ENCODE results near the gene CNOT8.
A peak's percentile ranks its signal among the peaks of the same experiment; 100 is the strongest.

The CNOT8 gene

GRCh38 chr5:154844809-154845208 lies 13.6 kb upstream of the CNOT8 start:
- FAIRE-seq (no peak), DNase-seq (ENCODE audit: insufficient read length, low spot score) (no peak)
- TF ChIP-seq CTCF (IDR thresholded peaks at IDR 0.05; ENCODE audit: insufficient read depth, missing control alignments), result no peak

- FAIRE-seq (no peak), DNase-seq (ENCODE audit: insufficient read length, low spot score) (no peak)
- TF ChIP-seq CTCF (IDR thresholded peaks at IDR 0.05; ENCODE audit: insufficient read depth, missing control alignments), result no peak
Observed at GRCh38 chr5:154849264-154849785, 9.1 kb upstream of the CNOT8 start.

DNA sequence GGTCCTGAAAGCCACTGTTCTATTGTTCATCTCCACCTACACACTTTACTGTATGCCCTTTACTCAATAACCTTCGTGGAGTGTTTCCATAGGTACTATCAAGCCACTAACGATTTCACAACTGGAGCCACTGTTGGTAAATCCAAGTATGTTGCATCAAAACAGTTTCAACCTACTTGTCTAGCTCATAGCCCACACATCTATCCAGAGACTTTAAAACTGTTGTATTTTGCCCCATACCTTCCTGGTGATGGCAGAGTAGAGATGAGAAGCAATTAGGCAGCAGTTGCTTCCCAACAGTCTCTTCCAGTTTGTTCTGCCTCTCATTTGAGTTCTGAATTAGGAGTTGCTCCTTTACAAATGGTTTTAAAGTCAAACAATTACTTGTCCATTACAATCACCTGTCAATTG lies 8.6 kb upstream of the CNOT8 start:
- no peak for TF ChIP-seq CTCF (IDR thresholded peaks at IDR 0.05; ENCODE audit: insufficient read depth, missing control alignments)
- FAIRE-seq (no peak), DNase-seq (ENCODE audit: insufficient read length, low spot score) (no peak)

- FAIRE-seq (no peak), DNase-seq (ENCODE audit: insufficient read length, low spot score) (no peak)
- no peak for TF ChIP-seq CTCF (IDR thresholded peaks at IDR 0.05; ENCODE audit: insufficient read depth, missing control alignments)
Observed at GRCh38 chr5:154850255-154851062, 8.0 kb upstream of the CNOT8 start, which contains the start of gene FAXDC2. Gene FAXDC2, minus strand, starts transcription at chr5:154850603. Its CDS starts 12,425 bp downstream, at chr5:154838178.

DNA sequence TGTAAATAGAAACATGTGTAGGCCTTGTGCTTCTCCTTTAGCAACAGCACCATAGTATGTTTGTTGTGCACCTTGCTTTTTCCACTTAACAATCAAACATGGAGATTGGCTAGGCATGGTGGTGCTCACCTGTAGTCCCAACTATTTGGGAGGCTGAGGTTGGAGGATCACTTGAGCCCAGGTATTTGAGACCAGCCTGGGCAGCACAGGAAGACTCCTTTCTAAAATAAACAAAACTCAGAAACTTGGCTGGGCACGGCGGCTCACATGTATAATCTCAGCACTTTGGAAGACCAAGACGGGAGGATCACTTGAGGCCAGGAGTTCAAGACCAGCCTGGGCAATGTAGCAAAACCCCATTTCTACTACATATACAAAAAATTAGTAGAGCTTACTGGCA lies 7.1 kb upstream of the CNOT8 start:
- DNase-seq (ENCODE audit: insufficient read length, low spot score), result no peak
- TF ChIP-seq CTCF (IDR thresholded peaks at IDR 0.05; ENCODE audit: insufficient read depth, missing control alignments), result no peak
- no peak for FAIRE-seq

GRCh38 chr5:154857530-154858296 lies 714 bp upstream of the CNOT8 start:
- FAIRE-seq (no peak), DNase-seq (ENCODE audit: insufficient read length, low spot score) (peak; percentile 74)
- TF ChIP-seq CTCF (IDR thresholded peaks at IDR 0.05; ENCODE audit: insufficient read depth, missing control alignments), result no peak

All from D721Med (cell line).